Activated CD4-positive, CD25-positive, alpha-beta regulatory T cell treated with anti-CD3 and anti-CD28 coated beads, Interleukin-2, amount 50 U/mL, for 72 hours (primary cell): ENCODE measurements around the gene ALDH3A1.

ENCODE experiments used
- DNase-seq: peaks from one replicate; pipeline ENCODE4 v3.0.0; 2021

The ALDH3A1 gene

GRCh38 chr17:19718613-19719354 lies 29.3 kb downstream of the ALDH3A1 start:
- no peak for DNase-seq

GRCh38 chr17:19718041-19718612 lies 30.0 kb downstream of the ALDH3A1 start:
- no peak for DNase-seq

- DNase-seq = no peak
Measured at GRCh38 chr17:19717411-19717908, 30.6 kb downstream of the ALDH3A1 start.

GRCh38 chr17:19717031-19717360 lies 31.1 kb downstream of the ALDH3A1 start:
- DNase-seq = no peak

GRCh38 chr17:19716108-19717030 lies 31.7 kb downstream of the ALDH3A1 start, which contains the start of gene SLC47A2:
SLC47A2 (minus strand) TSS chr17:19716584; CDS start chr17:19716555, 29 bp downstream.
- DNase-seq = no peak

- DNase-seq = no peak
Measured at GRCh38 chr17:19714542-19715411, 33.3 kb downstream of the ALDH3A1 start.

- DNase-seq = no peak
Measured at GRCh38 chr17:19713901-19714361, 34.2 kb downstream of the ALDH3A1 start.

- DNase-seq = no peak
Measured at GRCh38 chr17:19713462-19713861, 34.6 kb downstream of the ALDH3A1 start.

GRCh38 chr17:19712436-19713004 lies 35.6 kb downstream of the ALDH3A1 start:
- no peak for DNase-seq

GRCh38 chr17:19709841-19710240 lies 38.3 kb downstream of the ALDH3A1 start:
- no peak for DNase-seq

- DNase-seq = no peak
Measured at GRCh38 chr17:19708431-19709175, 39.5 kb downstream of the ALDH3A1 start.

GRCh38 chr17:19707728-19708221 lies 40.3 kb downstream of the ALDH3A1 start:
- DNase-seq = no peak

GRCh38 chr17:19706791-19707727 lies 41.0 kb downstream of the ALDH3A1 start:
- no peak for DNase-seq

- DNase-seq = no peak
Measured at GRCh38 chr17:19705771-19706770, 42.0 kb downstream of the ALDH3A1 start.

- no peak for DNase-seq
Measured at GRCh38 chr17:19705201-19705600, 42.9 kb downstream of the ALDH3A1 start.

- no peak for DNase-seq
Measured at GRCh38 chr17:19703828-19704613, 44.1 kb downstream of the ALDH3A1 start.

GRCh38 chr17:19703106-19703827 lies 44.8 kb downstream of the ALDH3A1 start:
- DNase-seq = no peak
